Measurements from ENCODE around the gene PRRT4.

- TF ChIP-seq CTCF (IDR thresholded peaks at IDR 0.05; ENCODE audit: low read length) = no peak
- TF ChIP-seq EZH2 (IDR thresholded peaks at IDR 0.05; ENCODE audit: borderline replicate concordance, low read length) = no peak
Observed at GRCh38 chr7:128383776-128384175, 22.3 kb upstream of the PRRT4 start.
